IPS-18a (cell line): ENCODE results near the gene FAM168B.

Experiments
- H3K27ac ChIP-seq: one replicate; pipeline ENCODE4 v1.5.1; 2013; ENCODE audit warnings: low read length
- H3K27me3 ChIP-seq: one replicate; pipeline ENCODE4 v1.6.1; 2013; ENCODE audit warnings: mild to moderate bottlenecking, low read length; ENCODE audit not compliant: control insufficient read depth, insufficient read depth
- H3K36me3 ChIP-seq: one replicate; pipeline ENCODE4 v1.6.1; 2013; ENCODE audit warnings: low read depth, low read length; ENCODE audit not compliant: control insufficient read depth
- H3K4me1 ChIP-seq: one replicate; pipeline ENCODE4 v1.6.1; 2013; ENCODE audit warnings: low read depth, low read length; ENCODE audit not compliant: control insufficient read depth
- H3K4me3 ChIP-seq: one replicate; pipeline ENCODE4 v1.5.1; 2013; ENCODE audit warnings: low read length
- H3K9ac ChIP-seq: one replicate; pipeline ENCODE4 v1.6.1; 2013; ENCODE audit warnings: mild to moderate bottlenecking, low read length, moderate library complexity
- H3K9me3 ChIP-seq: one replicate; pipeline ENCODE4 v1.6.1; 2013; ENCODE audit warnings: low read depth, low read length; ENCODE audit not compliant: control insufficient read depth

Gene FAM168B

GRCh38 chr2:131064589-131065512, 28.4 kb downstream of the FAM168B start:
- Histone ChIP-seq H3K9ac (no peak overlapping the region), H3K27ac (no peak overlapping the region), H3K27me3 (no peaks in the 10 kb centered on the region), H3K4me3 (no peak overlapping the region), H3K36me3 (peaks cover 32% of the 10 kb centered on the region), H3K9me3 (no peaks in the 10 kb centered on the region), H3K4me1 (no peaks in the 10 kb centered on the region)

GRCh38 chr2:131063501-131064283, 29.6 kb downstream of the FAM168B start:
- no peak overlapping the region for H3K9ac ChIP-seq
- H3K4me3 ChIP-seq: no peak overlapping the region
- H3K27ac ChIP-seq: no peak overlapping the region
- H3K4me1 ChIP-seq: no peaks in the 10 kb centered on the region
- no peaks in the 10 kb centered on the region for H3K9me3 ChIP-seq
- H3K36me3 ChIP-seq: peaks cover 26% of the 10 kb centered on the region
- no peaks in the 10 kb centered on the region for H3K27me3 ChIP-seq

DNA sequence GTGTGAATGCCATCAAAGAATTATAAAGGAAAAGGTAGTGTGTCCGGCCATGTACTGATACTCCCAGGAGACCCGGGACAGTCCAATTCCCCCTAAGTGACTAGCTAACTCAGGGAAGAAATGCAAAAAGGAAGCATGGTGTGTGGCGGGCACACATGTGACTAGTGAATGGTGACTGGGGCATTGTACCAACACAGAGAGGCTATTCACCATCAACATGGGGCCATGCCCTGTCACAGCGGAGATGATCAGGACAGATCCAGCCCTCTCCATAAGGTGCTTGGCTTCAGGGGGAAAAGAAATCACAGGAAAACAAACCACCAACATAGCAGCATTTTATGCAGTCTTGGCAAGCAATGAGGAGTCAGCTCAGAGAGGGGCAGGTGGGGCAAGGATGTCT, 34.3 kb downstream of the FAM168B start:
- H3K27me3 ChIP-seq: no peaks in the 10 kb centered on the region
- no peak overlapping the region for H3K9ac ChIP-seq
- no peaks in the 10 kb centered on the region for H3K9me3 ChIP-seq
- H3K4me1 ChIP-seq: no peaks in the 10 kb centered on the region
- peaks cover 51% of the 10 kb centered on the region for H3K36me3 ChIP-seq
- no peak overlapping the region for H3K4me3 ChIP-seq
- no peak overlapping the region for H3K27ac ChIP-seq

DNA sequence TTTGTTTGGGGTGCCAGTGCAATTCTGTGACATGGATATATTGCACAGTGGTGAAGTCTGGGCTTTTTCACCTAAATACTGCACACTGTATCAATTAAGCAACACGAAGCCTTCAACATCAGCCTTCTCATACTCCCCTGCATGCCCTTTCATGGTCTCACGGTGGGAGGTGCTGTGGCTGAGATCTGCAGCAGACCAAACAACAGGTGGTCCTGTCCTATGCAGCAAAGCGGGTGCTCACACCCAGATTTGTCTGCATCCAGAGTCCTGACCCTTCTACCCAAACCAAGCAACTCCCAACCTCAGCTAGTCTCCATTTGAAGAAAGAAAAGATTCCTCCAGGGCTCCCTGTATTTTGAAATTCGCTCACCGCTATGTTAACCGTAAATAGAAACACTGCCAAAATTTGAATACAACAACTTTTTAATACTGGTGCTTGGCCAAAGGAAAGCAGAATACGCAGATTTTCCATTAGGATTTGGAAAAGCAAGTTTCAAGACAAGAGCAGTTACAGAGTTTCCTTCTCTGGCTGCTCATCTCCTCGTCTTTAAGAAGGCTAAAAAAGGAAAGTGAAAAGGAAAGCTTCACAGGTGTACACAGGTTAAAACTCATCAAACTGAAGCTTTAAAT, 34.9 kb downstream of the FAM168B start:
- Histone ChIP-seq H3K4me3 (no peak overlapping the region), H3K9me3 (no peaks in the 10 kb centered on the region), H3K36me3 (peaks cover 53% of the 10 kb centered on the region), H3K27ac (no peak overlapping the region), H3K9ac (no peak overlapping the region), H3K27me3 (no peaks in the 10 kb centered on the region), H3K4me1 (no peaks in the 10 kb centered on the region)

- Histone ChIP-seq H3K27ac (no peak overlapping the region), H3K9me3 (no peaks in the 10 kb centered on the region), H3K36me3 (peaks cover 57% of the 10 kb centered on the region)
Observed at GRCh38 chr2:131056932-131057287, 36.4 kb downstream of the FAM168B start.

GRCh38 chr2:131056204-131056931, 36.9 kb downstream of the FAM168B start:
- Histone ChIP-seq H3K27me3 (no peaks in the 10 kb centered on the region), H3K9me3 (no peaks in the 10 kb centered on the region), H3K9ac (no peak overlapping the region), H3K4me1 (no peaks in the 10 kb centered on the region), H3K4me3 (no peak overlapping the region), H3K36me3 (peaks cover 62% of the 10 kb centered on the region), H3K27ac (no peak overlapping the region)

More at GRCh38 chr2:131056932-131057287, 36.4 kb downstream of the FAM168B start:
- Histone ChIP-seq H3K4me3 (no peak overlapping the region), H3K9ac (no peak overlapping the region), H3K27me3 (no peaks in the 10 kb centered on the region), H3K4me1 (no peaks in the 10 kb centered on the region)

GRCh38 chr2:131055169-131056065, 37.8 kb downstream of the FAM168B start:
- Histone ChIP-seq H3K9me3 (no peaks in the 10 kb centered on the region), H3K36me3 (peaks cover 67% of the 10 kb centered on the region)

GRCh38 chr2:131054488-131054887, 38.8 kb downstream of the FAM168B start:
- H3K27ac ChIP-seq: no peak overlapping the region
- H3K9ac ChIP-seq: no peak overlapping the region
- no peaks in the 10 kb centered on the region for H3K4me1 ChIP-seq
- H3K27me3 ChIP-seq: no peaks in the 10 kb centered on the region
- peaks cover 76% of the 10 kb centered on the region for H3K36me3 ChIP-seq
- H3K9me3 ChIP-seq: no peaks in the 10 kb centered on the region
- no peak overlapping the region for H3K4me3 ChIP-seq

More at GRCh38 chr2:131055169-131056065, 37.8 kb downstream of the FAM168B start:
- no peak overlapping the region for H3K9ac ChIP-seq
- no peak overlapping the region for H3K4me3 ChIP-seq
- no peak overlapping the region for H3K27ac ChIP-seq
- H3K27me3 ChIP-seq: no peaks in the 10 kb centered on the region
- H3K4me1 ChIP-seq: no peaks in the 10 kb centered on the region

GRCh38 chr2:131052741-131053263, 40.5 kb downstream of the FAM168B start:
- Histone ChIP-seq H3K27ac (no peak overlapping the region), H3K4me3 (no peak overlapping the region), H3K9me3 (no peaks in the 10 kb centered on the region), H3K9ac (no peak overlapping the region), H3K27me3 (no peaks in the 10 kb centered on the region), H3K36me3 (peaks cover 80% of the 10 kb centered on the region), H3K4me1 (no peaks in the 10 kb centered on the region)

GRCh38 chr2:131050896-131051295, 42.4 kb downstream of the FAM168B start:
- Histone ChIP-seq H3K4me3 (no peak overlapping the region), H3K27ac (no peak overlapping the region), H3K27me3 (no peaks in the 10 kb centered on the region), H3K9me3 (no peaks in the 10 kb centered on the region), H3K9ac (no peak overlapping the region), H3K36me3 (peaks cover 73% of the 10 kb centered on the region), H3K4me1 (no peaks in the 10 kb centered on the region)
